HepG2 (cell line): ENCODE measurements around the gene ARMC10. TPM values are rescaled to one million over a fixed set of nuclear protein-coding genes. Genes with fewer than 3 reads are reported as not detected.
A peak's percentile ranks its signal among the peaks of the same experiment; 100 is the strongest.

Source experiments
- BCL6 ChIP-seq: IDR thresholded peaks from 2 replicates; pipeline ENCODE4 v1.6.1; 2016; ENCODE audit warnings: missing genetic modification reagents, missing compliant biosample characterization
- KLF6 ChIP-seq: IDR thresholded peaks from 2 replicates; pipeline ENCODE4 v1.8.0; 2016; ENCODE audit warnings: missing biosample characterization, missing genetic modification reagents
- NFE2L1 ChIP-seq: sonication (generic); formaldehyde crosslinking; IDR thresholded peaks from 2 replicates; pipeline ENCODE4 v1.4.0; 2020; ENCODE audit warnings: missing genetic modification reagents, mild to moderate bottlenecking, borderline replicate concordance
- RNF2 ChIP-seq: fragments of 450-650 bp; conservative IDR thresholded peaks from 2 replicates; pipeline ENCODE4 v1.6.1; 2016; ENCODE audit warnings: low read depth
- SIX4 ChIP-seq: sonication (generic); formaldehyde crosslinking; IDR thresholded peaks from 2 replicates; pipeline ENCODE4 v1.4.0; 2020; ENCODE audit warnings: missing genetic modification reagents
- SOX5 ChIP-seq: IDR thresholded peaks from 2 replicates; pipeline ENCODE4 v1.6.1; 2016; ENCODE audit warnings: borderline replicate concordance
- ZFP41 ChIP-seq: sonication (generic); formaldehyde crosslinking; IDR thresholded peaks from 2 replicates; pipeline ENCODE4 v1.4.0; 2020; ENCODE audit warnings: mild to moderate bottlenecking, missing genetic modification reagents, borderline replicate concordance
- ZFY ChIP-seq: sonication (generic); formaldehyde crosslinking; IDR thresholded peaks from 2 replicates; pipeline ENCODE4 v1.4.0; 2020; ENCODE audit warnings: missing genetic modification reagents
- ZNF260 ChIP-seq: sonication (generic); formaldehyde crosslinking; IDR thresholded peaks from 2 replicates; pipeline ENCODE4 v1.4.0; 2020; ENCODE audit warnings: missing genetic modification reagents, low read depth, mild to moderate bottlenecking, borderline replicate concordance
- polyA plus RNA-seq, 8 experiments: library from polyadenylated mRNA; depleted of rRNA in 3 of 8; stranded (reverse) in 7 of 8; unstranded in 1 of 8; fragments of >200 nt; fragmentation: Illumina TruSeq in 4 of 8; extraction: Trizol in 4 of 8; gene quantifications; 2 replicates each; pipeline versions ENCODE4 v1.2.1 to v1.2.3, GENCODE V29; 2011 to 2016; ENCODE audit warnings: low read depth in 4 of 8, missing spikeins in 1 of 8, mixed read lengths in 1 of 8; ENCODE audit not compliant: insufficient read depth in 1 of 8
- total RNA-seq, 5 experiments: library from RNA; depleted of rRNA; stranded (reverse); fragments of >200 nt; fragmentation: Illumina TruSeq; extraction: Trizol; gene quantifications; 2 replicates each; pipeline ENCODE4 v1.2.3, GENCODE V29; 2016; ENCODE audit warnings: low read depth in 1 of 5
- TF ChIP-seq, protein P1 (sequence below): sonication (generic); formaldehyde crosslinking; IDR thresholded peaks from 2 replicates; pipeline ENCODE4 v1.4.0; 2020; ENCODE audit warnings: mild to moderate bottlenecking, missing genetic modification reagents
- TF ChIP-seq, protein P2 (sequence below): IDR thresholded peaks from 2 replicates; pipeline ENCODE4 v1.6.1; 2016; ENCODE audit warnings: low read depth, control low read depth
- TF ChIP-seq, protein P3 (sequence below): sonication (generic); formaldehyde crosslinking; IDR thresholded peaks from 2 replicates; pipeline ENCODE4 v1.8.0; 2022; ENCODE audit warnings: missing genetic modification reagents, mild to moderate bottlenecking, moderate library complexity, borderline replicate concordance
- TF ChIP-seq, protein P4 (sequence below): sonication (generic); formaldehyde crosslinking; IDR thresholded peaks from 2 replicates; pipeline ENCODE4 v1.5.1; 2020; ENCODE audit warnings: missing genetic modification reagents, mild to moderate bottlenecking, borderline replicate concordance
- TF ChIP-seq, protein P5 (sequence below): sonication (generic); formaldehyde crosslinking; IDR thresholded peaks from 2 replicates; pipeline ENCODE4 v1.4.0; 2020; ENCODE audit warnings: missing genetic modification reagents
- TF ChIP-seq, protein P6 (sequence below): IDR thresholded peaks from 2 replicates; pipeline ENCODE4 v1.6.1; 2016; ENCODE audit warnings: mild to moderate bottlenecking
- TF ChIP-seq, protein P7 (sequence below): sonication (generic); formaldehyde crosslinking; IDR thresholded peaks from 2 replicates; pipeline ENCODE4 v1.4.0; 2020; ENCODE audit warnings: missing genetic modification reagents

Gene ARMC10
- total and polyA plus RNA-seq, 2 of the 13 experiments (the other 11 are each of a cell fraction or from before 2014, with no cell fraction given), result 11.3 to 23.7 TPM

DNA sequence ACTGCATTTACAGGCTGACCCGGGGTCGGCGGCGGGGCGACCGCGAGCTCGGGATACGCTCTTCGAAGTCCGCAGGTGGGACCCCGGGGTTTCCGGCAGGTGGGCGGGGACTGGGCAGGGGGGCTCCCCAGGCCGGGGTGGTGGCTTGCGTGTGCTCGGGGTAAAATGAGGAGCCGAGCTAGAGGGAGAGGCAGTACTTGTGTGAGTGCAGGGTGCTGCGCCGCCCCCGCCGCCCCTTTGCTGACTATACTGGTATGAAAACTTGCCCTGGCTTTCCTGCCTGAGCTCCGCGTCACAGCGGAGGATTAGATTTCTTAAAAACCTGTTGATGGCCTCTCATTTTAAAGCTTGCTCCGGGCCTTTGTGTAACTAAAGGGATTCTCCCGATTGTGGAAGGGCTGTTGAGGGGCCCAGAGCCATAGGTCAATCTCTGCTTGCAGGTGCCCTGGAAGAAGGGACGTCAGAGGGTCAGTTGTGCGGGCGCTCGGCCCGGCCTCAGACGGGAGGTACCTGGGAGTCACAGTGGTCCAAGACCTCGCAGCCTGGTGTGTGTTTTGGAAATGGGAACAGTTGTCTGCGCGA is 488 bp downstream of the ARMC10 start (continued):
- TF ChIP-seq, protein P1, sequence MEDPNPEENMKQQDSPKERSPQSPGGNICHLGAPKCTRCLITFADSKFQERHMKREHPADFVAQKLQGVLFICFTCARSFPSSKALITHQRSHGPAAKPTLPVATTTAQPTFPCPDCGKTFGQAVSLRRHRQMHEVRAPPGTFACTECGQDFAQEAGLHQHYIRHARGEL, result no peak
- TF ChIP-seq, protein P2, sequence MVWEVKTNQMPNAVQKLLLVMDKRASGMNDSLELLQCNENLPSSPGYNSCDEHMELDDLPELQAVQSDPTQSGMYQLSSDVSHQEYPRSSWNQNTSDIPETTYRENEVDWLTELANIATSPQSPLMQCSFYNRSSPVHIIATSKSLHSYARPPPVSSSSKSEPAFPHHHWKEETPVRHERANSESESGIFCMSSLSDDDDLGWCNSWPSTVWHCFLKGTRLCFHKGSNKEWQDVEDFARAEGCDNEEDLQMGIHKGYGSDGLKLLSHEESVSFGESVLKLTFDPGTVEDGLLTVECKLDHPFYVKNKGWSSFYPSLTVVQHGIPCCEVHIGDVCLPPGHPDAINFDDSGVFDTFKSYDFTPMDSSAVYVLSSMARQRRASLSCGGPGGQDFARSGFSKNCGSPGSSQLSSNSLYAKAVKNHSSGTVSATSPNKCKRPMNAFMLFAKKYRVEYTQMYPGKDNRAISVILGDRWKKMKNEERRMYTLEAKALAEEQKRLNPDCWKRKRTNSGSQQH (CRISPR knock-in tag), result no peak
- TF ChIP-seq, protein P3, sequence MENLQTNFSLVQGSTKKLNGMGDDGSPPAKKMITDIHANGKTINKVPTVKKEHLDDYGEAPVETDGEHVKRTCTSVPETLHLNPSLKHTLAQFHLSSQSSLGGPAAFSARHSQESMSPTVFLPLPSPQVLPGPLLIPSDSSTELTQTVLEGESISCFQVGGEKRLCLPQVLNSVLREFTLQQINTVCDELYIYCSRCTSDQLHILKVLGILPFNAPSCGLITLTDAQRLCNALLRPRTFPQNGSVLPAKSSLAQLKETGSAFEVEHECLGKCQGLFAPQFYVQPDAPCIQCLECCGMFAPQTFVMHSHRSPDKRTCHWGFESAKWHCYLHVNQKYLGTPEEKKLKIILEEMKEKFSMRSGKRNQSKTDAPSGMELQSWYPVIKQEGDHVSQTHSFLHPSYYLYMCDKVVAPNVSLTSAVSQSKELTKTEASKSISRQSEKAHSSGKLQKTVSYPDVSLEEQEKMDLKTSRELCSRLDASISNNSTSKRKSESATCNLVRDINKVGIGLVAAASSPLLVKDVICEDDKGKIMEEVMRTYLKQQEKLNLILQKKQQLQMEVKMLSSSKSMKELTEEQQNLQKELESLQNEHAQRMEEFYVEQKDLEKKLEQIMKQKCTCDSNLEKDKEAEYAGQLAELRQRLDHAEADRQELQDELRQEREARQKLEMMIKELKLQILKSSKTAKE (CRISPR knock-in tag), result no peak
- TF ChIP-seq KLF6 (CRISPR knock-in tag) (no peak), RNF2 (peak; percentile 1; the same call in 1 of the 2 replicates), ZFY (CRISPR knock-in tag) (peak; percentile 26; the same call in 1 of the 2 replicates), SIX4 (CRISPR knock-in tag) (no peak), BCL6 (0 out of 2 replicates have a peak, but pooled peaks have one; percentile 9), ZFP41 (CRISPR knock-in tag) (no peak), NFE2L1 (CRISPR knock-in tag) (no peak), SOX5 (CRISPR knock-in tag) (no peak), ZNF260 (no peak)
- TF ChIP-seq, protein P4, sequence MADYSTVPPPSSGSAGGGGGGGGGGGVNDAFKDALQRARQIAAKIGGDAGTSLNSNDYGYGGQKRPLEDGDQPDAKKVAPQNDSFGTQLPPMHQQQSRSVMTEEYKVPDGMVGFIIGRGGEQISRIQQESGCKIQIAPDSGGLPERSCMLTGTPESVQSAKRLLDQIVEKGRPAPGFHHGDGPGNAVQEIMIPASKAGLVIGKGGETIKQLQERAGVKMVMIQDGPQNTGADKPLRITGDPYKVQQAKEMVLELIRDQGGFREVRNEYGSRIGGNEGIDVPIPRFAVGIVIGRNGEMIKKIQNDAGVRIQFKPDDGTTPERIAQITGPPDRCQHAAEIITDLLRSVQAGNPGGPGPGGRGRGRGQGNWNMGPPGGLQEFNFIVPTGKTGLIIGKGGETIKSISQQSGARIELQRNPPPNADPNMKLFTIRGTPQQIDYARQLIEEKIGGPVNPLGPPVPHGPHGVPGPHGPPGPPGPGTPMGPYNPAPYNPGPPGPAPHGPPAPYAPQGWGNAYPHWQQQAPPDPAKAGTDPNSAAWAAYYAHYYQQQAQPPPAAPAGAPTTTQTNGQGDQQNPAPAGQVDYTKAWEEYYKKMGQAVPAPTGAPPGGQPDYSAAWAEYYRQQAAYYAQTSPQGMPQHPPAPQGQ, result no peak
- TF ChIP-seq, protein P5, sequence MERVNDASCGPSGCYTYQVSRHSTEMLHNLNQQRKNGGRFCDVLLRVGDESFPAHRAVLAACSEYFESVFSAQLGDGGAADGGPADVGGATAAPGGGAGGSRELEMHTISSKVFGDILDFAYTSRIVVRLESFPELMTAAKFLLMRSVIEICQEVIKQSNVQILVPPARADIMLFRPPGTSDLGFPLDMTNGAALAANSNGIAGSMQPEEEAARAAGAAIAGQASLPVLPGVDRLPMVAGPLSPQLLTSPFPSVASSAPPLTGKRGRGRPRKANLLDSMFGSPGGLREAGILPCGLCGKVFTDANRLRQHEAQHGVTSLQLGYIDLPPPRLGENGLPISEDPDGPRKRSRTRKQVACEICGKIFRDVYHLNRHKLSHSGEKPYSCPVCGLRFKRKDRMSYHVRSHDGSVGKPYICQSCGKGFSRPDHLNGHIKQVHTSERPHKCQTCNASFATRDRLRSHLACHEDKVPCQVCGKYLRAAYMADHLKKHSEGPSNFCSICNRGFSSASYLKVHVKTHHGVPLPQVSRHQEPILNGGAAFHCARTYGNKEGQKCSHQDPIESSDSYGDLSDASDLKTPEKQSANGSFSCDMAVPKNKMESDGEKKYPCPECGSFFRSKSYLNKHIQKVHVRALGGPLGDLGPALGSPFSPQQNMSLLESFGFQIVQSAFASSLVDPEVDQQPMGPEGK (CRISPR knock-in tag), result peak; percentile 56
- TF ChIP-seq, protein P6, sequence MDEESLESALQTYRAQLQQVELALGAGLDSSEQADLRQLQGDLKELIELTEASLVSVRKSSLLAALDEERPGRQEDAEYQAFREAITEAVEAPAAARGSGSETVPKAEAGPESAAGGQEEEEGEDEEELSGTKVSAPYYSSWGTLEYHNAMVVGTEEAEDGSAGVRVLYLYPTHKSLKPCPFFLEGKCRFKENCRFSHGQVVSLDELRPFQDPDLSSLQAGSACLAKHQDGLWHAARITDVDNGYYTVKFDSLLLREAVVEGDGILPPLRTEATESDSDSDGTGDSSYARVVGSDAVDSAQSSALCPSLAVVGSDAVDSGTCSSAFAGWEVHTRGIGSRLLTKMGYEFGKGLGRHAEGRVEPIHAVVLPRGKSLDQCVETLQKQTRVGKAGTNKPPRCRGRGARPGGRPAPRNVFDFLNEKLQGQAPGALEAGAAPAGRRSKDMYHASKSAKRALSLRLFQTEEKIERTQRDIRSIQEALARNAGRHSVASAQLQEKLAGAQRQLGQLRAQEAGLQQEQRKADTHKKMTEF, result no peak; the same call in 1 of the 2 replicates
- TF ChIP-seq, protein P7, sequence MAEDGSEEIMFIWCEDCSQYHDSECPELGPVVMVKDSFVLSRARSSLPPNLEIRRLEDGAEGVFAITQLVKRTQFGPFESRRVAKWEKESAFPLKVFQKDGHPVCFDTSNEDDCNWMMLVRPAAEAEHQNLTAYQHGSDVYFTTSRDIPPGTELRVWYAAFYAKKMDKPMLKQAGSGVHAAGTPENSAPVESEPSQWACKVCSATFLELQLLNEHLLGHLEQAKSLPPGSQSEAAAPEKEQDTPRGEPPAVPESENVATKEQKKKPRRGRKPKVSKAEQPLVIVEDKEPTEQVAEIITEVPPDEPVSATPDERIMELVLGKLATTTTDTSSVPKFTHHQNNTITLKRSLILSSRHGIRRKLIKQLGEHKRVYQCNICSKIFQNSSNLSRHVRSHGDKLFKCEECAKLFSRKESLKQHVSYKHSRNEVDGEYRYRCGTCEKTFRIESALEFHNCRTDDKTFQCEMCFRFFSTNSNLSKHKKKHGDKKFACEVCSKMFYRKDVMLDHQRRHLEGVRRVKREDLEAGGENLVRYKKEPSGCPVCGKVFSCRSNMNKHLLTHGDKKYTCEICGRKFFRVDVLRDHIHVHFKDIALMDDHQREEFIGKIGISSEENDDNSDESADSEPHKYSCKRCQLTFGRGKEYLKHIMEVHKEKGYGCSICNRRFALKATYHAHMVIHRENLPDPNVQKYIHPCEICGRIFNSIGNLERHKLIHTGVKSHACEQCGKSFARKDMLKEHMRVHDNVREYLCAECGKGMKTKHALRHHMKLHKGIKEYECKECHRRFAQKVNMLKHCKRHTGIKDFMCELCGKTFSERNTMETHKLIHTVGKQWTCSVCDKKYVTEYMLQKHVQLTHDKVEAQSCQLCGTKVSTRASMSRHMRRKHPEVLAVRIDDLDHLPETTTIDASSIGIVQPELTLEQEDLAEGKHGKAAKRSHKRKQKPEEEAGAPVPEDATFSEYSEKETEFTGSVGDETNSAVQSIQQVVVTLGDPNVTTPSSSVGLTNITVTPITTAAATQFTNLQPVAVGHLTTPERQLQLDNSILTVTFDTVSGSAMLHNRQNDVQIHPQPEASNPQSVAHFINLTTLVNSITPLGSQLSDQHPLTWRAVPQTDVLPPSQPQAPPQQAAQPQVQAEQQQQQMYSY (CRISPR knock-in tag), result peak; percentile 45; the same call in 1 of the 2 replicates
